ENCODE data around the gene ZNF423. TPM values are rescaled to one million over a fixed set of nuclear protein-coding genes. Genes with fewer than 3 reads are reported as not detected.

The ZNF423 gene
- total RNA-seq, 1 experiment from 2014 or later = not detected

DNA sequence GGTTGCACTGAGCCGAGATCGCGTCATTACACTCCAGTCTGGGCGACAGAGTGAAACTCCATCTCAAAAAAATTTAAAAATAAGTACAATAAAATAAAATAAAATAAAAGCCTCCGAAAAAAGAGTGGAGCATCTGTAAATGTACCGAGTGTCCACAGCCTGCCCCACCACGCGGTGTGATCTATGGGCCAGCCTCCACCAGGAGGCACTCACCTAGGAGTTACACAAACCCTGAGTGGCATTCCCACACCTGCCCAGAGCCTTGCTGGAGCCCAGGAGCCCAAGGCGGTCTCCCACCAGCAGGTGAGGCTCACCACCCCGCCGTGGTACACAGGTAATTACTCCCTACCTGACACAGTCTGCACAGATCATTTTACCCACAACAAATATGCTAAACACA, 183.2 kb downstream of the ZNF423 start:
- no peak for DNase-seq
- Histone ChIP-seq H3K4me1 (ENCODE audit: low read length) (no peaks in the 10 kb centered on the region), H4K20me1 (ENCODE audit: insufficient read depth, low read depth, low read length) (0 out of 2 replicates have a peak, but pooled peaks cover 2% of the 10 kb centered on the region), H3K9me2 (replicated peaks; ENCODE audit: insufficient read depth, low read length) (no peaks in the 10 kb centered on the region), H3K9ac (ENCODE audit: low read length) (no peak overlapping the region), H3K36me3 (ENCODE audit: insufficient read depth, low read length) (no peaks in the 10 kb centered on the region), H2AFZ (ENCODE audit: low read length) (no peak overlapping the region), H3K4me2 (ENCODE audit: low read depth, low read length, poor library complexity, severe bottlenecking) (no peak overlapping the region), H3K27me3 (ENCODE audit: low read length) (no peaks in the 10 kb centered on the region), H3K4me3 (ENCODE audit: low read length) (no peak overlapping the region), H3K27ac (ENCODE audit: low read length) (no peak overlapping the region), H3K9me3 (ENCODE audit: low read length) (no peaks in the 10 kb centered on the region), H3K79me2 (ENCODE audit: low read length) (no peaks in the 10 kb centered on the region)

DNA sequence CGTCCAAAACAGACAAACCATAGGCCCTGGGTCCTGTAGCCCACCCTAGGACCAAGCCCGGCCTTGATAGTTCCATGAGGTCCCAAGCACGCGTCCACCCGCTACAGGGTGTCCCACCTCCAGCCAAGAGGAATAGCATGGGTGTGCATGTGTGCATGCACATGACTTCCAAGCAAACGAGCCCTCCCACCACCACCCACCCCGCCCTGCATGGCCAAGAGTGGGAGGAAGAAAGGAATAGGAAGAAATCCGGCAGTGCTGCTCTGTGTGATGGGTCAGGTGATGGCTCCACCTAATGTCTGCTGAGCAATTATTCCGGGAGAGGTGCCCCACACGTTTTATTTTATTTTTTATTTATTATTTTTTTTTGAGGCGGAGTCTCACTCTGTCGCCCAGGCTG, 184.6 kb downstream of the ZNF423 start:
- DNase-seq = no peak
- H3K9me2 ChIP-seq (replicated peaks; ENCODE audit: insufficient read depth, low read length) = no peaks in the 10 kb centered on the region
- H3K4me2 ChIP-seq (ENCODE audit: low read depth, low read length, poor library complexity, severe bottlenecking) = no peak overlapping the region
- no peaks in the 10 kb centered on the region for H3K4me1 ChIP-seq (ENCODE audit: low read length)
- 0 out of 2 replicates have a peak, but pooled peaks cover 2% of the 10 kb centered on the region for H4K20me1 ChIP-seq (ENCODE audit: insufficient read depth, low read depth, low read length)
- H3K27me3 ChIP-seq (ENCODE audit: low read length) = no peaks in the 10 kb centered on the region
- no peaks in the 10 kb centered on the region for H3K9me3 ChIP-seq (ENCODE audit: low read length)
- H3K9ac ChIP-seq (ENCODE audit: low read length) = no peak overlapping the region
- H2AFZ ChIP-seq (ENCODE audit: low read length) = no peak overlapping the region
- no peak overlapping the region for H3K27ac ChIP-seq (ENCODE audit: low read length)
- no peak overlapping the region for H3K4me3 ChIP-seq (ENCODE audit: low read length)
- no peaks in the 10 kb centered on the region for H3K79me2 ChIP-seq (ENCODE audit: low read length)
- no peaks in the 10 kb centered on the region for H3K36me3 ChIP-seq (ENCODE audit: insufficient read depth, low read length)

DNA sequence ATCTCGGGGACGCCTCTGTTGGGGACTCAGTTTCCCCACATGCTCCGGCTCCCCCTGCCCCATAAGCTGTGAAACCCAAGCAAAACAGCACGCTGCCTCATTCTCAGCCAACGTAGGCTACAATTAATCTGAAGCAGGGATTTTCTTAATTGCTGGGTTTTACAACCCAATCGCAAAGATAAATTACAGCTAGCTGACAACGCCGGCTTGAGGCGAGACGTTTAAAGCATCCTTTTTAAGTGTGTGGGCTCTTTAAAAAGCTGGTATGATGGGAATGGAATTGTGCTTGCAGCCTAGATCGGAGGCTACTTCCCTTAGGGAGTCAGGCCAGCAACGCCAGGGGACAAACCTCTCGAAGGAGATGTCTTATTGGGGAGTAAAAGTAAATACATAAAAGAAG, 185.3 kb downstream of the ZNF423 start:
- Histone ChIP-seq H3K9me2 (replicated peaks; ENCODE audit: insufficient read depth, low read length) (no peaks in the 10 kb centered on the region), H3K27me3 (ENCODE audit: low read length) (no peaks in the 10 kb centered on the region), H3K36me3 (ENCODE audit: insufficient read depth, low read length) (no peaks in the 10 kb centered on the region), H3K4me2 (ENCODE audit: low read depth, low read length, poor library complexity, severe bottlenecking) (no peak overlapping the region), H4K20me1 (ENCODE audit: insufficient read depth, low read depth, low read length) (0 out of 2 replicates have a peak, but pooled peaks cover under 1% of the 10 kb centered on the region), H3K9ac (ENCODE audit: low read length) (no peak overlapping the region), H2AFZ (ENCODE audit: low read length) (no peak overlapping the region), H3K4me1 (ENCODE audit: low read length) (no peaks in the 10 kb centered on the region), H3K27ac (ENCODE audit: low read length) (no peak overlapping the region), H3K9me3 (ENCODE audit: low read length) (no peaks in the 10 kb centered on the region), H3K4me3 (ENCODE audit: low read length) (no peak overlapping the region), H3K79me2 (ENCODE audit: low read length) (no peaks in the 10 kb centered on the region)
- DNase-seq = no peak

DNA sequence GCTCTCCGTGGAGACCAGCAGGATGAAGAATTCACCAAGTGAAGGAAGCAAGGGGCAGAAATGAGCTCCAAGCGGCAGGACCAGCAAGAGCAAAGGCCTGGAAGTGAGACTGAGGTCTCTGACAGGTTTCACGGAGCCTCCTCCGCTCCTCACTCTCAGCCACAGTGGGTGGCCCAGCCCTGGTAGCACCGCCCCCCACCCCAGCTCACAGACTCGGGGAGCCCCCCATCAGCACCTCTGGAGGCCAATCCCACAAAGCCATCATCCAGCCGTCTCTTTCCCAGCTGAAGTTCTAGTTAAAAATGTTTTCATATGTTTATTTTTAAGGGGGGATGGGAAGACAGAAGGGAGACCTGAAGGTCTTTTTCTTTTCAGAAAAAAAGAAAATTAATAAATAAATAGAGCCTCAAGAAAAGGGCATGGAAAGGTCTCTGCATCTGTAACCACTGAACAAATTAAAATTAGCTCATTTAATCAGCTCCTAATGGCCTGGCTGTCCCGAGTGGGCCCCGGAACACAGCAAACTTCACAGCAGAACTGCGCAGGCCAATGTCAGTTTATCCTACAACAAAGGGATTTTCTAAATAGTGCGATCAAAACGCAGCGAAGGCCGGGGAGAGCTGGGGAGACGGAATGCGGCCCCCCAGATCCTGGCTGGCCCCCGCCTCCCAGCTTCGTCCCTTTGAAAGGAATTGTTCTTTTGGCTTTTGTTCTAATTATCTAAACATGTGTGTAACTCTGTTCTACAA, 190.3 kb downstream of the ZNF423 start:
- Histone ChIP-seq H3K27ac (ENCODE audit: low read length) (no peak overlapping the region), H3K9me3 (ENCODE audit: low read length) (no peaks in the 10 kb centered on the region), H3K27me3 (ENCODE audit: low read length) (no peaks in the 10 kb centered on the region), H4K20me1 (ENCODE audit: insufficient read depth, low read depth, low read length) (no peaks in the 10 kb centered on the region), H3K9me2 (replicated peaks; ENCODE audit: insufficient read depth, low read length) (no peaks in the 10 kb centered on the region), H3K4me1 (ENCODE audit: low read length) (no peaks in the 10 kb centered on the region), H3K79me2 (ENCODE audit: low read length) (no peaks in the 10 kb centered on the region), H3K4me3 (ENCODE audit: low read length) (no peak overlapping the region), H3K36me3 (ENCODE audit: insufficient read depth, low read length) (no peaks in the 10 kb centered on the region), H3K4me2 (ENCODE audit: low read depth, low read length, poor library complexity, severe bottlenecking) (no peak overlapping the region), H2AFZ (ENCODE audit: low read length) (no peak overlapping the region), H3K9ac (ENCODE audit: low read length) (no peak overlapping the region)
- no peak for DNase-seq

DNA sequence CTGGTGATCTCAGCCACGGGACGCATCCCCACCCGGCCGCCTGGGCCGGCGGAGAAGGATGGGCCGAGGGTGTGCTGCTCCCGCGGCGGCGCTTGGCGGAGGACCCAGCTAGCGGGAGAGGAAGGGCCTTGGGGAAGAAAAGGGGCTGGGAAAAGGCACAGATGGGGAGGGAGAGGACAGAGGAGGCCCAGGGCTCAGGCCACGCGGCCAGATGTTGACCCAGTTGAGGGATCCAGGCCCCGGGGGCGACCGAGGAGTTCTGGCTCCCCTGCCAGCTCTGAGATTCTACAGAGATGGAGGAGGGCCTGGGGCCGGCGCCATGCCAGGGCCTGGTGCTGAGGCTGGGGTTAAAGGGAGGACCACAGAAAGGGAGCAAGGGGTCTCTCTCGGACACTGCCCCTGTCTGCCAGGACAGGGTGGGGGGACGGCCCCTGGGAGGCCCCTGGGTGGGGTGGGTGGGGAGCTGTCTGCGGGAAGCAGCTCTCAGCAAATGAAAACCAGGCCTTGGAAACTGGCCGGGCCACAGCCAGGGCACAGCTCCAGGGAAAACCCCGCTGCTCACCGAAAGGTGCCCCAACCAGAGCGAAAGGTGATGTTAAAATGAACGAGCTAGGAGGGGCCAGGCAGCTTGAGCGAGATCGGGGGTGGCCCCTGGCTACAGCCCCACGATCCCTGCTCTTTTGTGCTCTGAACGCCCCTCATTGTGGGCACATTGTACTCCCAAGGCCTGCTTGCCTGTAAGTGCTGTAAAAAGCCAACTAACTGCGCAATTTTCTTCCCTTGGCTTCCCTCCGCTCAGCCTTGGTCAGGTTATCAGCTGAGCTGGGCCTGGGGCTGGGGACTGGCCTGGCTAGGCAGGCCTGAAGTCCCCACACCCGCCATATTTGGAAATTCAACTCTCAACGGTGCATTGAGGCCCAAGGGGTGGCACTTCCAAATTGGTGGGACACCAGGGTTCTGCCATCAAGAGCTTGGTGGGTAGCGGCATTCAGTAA, 191.4 kb downstream of the ZNF423 start:
- Histone ChIP-seq H3K27me3 (ENCODE audit: low read length) (no peaks in the 10 kb centered on the region), H3K4me1 (ENCODE audit: low read length) (no peaks in the 10 kb centered on the region), H4K20me1 (ENCODE audit: insufficient read depth, low read depth, low read length) (no peaks in the 10 kb centered on the region), H3K36me3 (ENCODE audit: insufficient read depth, low read length) (no peaks in the 10 kb centered on the region), H3K79me2 (ENCODE audit: low read length) (no peaks in the 10 kb centered on the region), H3K9ac (ENCODE audit: low read length) (no peak overlapping the region), H3K9me2 (replicated peaks; ENCODE audit: insufficient read depth, low read length) (no peaks in the 10 kb centered on the region), H3K27ac (ENCODE audit: low read length) (no peak overlapping the region), H3K4me2 (ENCODE audit: low read depth, low read length, poor library complexity, severe bottlenecking) (no peak overlapping the region), H3K4me3 (ENCODE audit: low read length) (no peak overlapping the region), H3K9me3 (ENCODE audit: low read length) (no peaks in the 10 kb centered on the region), H2AFZ (ENCODE audit: low read length) (no peak overlapping the region)
- DNase-seq = no peak

DNA sequence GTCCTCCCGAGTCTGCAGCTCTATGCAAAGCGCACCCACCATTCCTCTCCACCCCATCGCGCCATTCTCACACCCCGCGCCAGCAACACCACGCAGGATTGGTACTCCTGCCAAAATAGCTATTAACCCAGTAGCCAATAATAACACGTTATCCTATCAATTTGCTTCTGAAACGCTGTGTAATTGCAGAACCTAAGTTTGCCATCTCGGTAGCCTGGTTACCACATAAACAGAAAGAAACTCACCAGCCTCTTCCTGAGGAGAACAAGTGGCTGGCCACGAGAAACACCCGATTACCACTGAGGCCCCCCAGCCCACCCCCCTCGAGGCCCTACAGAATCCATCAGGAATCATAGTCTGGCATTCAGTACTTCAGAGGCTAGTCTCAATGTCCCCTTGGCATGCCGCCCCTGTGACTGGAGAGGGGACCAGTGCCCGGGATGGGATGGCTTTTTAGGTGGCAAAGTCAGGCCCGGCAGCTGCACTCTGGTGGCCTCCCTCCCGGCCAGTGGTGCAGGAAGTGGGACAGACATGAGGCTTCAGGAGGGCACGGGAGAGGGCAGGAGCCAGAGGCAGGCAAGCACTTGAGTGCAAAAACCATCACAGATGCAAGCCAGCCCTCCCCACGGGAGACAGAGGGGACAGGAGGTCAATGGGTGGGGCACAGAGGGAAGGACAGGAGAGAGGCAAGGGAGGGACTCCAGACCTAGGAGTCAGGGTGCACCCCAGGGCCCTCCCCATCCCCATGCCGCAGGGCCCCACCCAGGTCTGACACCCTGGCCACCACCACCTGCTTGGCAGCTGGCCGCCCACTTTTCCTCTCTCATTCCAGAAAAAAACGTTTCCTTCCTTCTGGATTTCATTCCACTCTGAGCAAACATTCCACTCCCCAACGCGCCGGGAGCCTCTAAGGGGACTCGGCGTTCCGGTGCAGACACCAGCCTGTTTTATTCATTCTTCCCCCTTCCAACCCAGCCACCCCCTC, 192.5 kb downstream of the ZNF423 start:
- Histone ChIP-seq H3K27ac (ENCODE audit: low read length) (no peak overlapping the region), H3K4me2 (ENCODE audit: low read depth, low read length, poor library complexity, severe bottlenecking) (no peak overlapping the region), H3K9ac (ENCODE audit: low read length) (no peak overlapping the region), H3K36me3 (ENCODE audit: insufficient read depth, low read length) (no peaks in the 10 kb centered on the region), H3K9me2 (replicated peaks; ENCODE audit: insufficient read depth, low read length) (no peaks in the 10 kb centered on the region), H3K4me1 (ENCODE audit: low read length) (no peaks in the 10 kb centered on the region), H3K27me3 (ENCODE audit: low read length) (no peaks in the 10 kb centered on the region), H3K9me3 (ENCODE audit: low read length) (no peaks in the 10 kb centered on the region), H2AFZ (ENCODE audit: low read length) (no peak overlapping the region), H3K79me2 (ENCODE audit: low read length) (no peaks in the 10 kb centered on the region), H4K20me1 (ENCODE audit: insufficient read depth, low read depth, low read length) (no peaks in the 10 kb centered on the region), H3K4me3 (ENCODE audit: low read length) (no peak overlapping the region)
- DNase-seq = no peak

DNA sequence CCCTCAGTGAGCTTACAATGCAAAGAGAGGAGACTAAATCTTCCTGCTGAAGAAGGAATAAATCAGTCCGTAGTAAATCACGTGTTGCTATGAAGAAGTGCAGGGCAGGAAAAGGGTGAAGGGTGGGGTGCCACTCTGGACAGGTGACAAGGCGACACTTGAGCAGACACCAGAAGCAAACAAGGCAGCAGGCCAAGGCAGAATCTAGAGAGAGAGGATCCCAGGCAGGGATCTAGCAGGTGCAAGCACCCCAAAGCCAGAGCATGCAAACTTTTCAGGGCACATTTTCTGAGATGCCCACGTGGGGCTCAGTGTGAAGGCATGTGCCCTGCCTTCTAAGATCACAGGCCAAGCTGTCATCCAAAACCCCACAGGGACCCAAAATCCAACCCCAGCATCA, 193.3 kb downstream of the ZNF423 start:
- Histone ChIP-seq H3K36me3 (ENCODE audit: insufficient read depth, low read length) (no peaks in the 10 kb centered on the region), H3K4me2 (ENCODE audit: low read depth, low read length, poor library complexity, severe bottlenecking) (no peak overlapping the region), H3K4me1 (ENCODE audit: low read length) (no peaks in the 10 kb centered on the region), H3K9ac (ENCODE audit: low read length) (no peak overlapping the region), H3K79me2 (ENCODE audit: low read length) (no peaks in the 10 kb centered on the region), H4K20me1 (ENCODE audit: insufficient read depth, low read depth, low read length) (no peaks in the 10 kb centered on the region), H2AFZ (ENCODE audit: low read length) (no peak overlapping the region), H3K27ac (ENCODE audit: low read length) (no peak overlapping the region), H3K4me3 (ENCODE audit: low read length) (no peak overlapping the region), H3K27me3 (ENCODE audit: low read length) (no peaks in the 10 kb centered on the region), H3K9me3 (ENCODE audit: low read length) (no peaks in the 10 kb centered on the region), H3K9me2 (replicated peaks; ENCODE audit: insufficient read depth, low read length) (no peaks in the 10 kb centered on the region)
- no peak for DNase-seq
